T1000 (cell line): ENCODE measurements around the gene PELI2.
"Not testable (repeated sequence)": the region's sequence is repeated elsewhere in the genome, so short reads cannot be mapped to it uniquely, and the experiment has no call there.

Experiments used
- DNase-seq: peaks from one replicate; lab custom pipeline; 2025; ENCODE audit warnings: mixed read lengths; lab: John Stamatoyannopoulos, UW

The PELI2 gene

DNA sequence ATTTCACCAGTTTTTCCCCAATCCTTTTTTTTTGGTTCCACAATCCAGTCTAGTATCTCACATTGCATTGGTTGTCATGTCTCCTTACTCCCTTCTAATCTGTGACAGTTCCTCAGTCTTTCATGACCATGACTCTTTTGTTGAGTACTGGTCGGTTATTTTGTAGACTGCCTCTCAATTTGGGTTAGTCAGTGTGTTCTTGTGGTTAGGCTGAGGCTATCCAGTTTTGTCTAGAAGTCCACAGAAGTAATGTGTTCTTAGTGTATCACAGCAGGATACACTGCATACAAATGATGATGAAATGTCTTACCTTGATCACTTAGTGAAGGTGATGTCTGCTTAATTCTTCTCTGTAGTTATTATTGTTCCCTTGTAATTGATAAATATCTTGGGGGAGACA is 24.8 kb downstream of the PELI2 start:
- no peak for DNase-seq

DNA sequence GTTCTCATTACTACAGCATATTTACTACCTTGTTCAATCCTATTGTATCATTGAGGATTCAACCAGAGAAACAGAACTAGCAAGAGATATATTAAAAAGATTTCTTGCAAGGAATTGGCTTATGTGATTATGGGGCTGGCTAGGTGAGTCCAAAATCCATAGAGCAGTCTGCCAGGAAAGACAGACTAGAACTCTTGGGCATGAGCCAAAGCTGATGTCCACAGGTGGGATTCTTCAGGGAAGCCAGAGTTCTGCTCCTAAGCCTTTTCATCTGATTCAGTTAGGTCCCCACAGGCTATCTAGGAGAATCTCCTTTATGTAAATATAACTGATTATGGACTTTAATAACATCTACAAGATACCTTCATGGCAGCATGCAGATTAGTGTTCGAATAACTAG is 26.0 kb downstream of the PELI2 start:
- DNase-seq, result no peak

DNA sequence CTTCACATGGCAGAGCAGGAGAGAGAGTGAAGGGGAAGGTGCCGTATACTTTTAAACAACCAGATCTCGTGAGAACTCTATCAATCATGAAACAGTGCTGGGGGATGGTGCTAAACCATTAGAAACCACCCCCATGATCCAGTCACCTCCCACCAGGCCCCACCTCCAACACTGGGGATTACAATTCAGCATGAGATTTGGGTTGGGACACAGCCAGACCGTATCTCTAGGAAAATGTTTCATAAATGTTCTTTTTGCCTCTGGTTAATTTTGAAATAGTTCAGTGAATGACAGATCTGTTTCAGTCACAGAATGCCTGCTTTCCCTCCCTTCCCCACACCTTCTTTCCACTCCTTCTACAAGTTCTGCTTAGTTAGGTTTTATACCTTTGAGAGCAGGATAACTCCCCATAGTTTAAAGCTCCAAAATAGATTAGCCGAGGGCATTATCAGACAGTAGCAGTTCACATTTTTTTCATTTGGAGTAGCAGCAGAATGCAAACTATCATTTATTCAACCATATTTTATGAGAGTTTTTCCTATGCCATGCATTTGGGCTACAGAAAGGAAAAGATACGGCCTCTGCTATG is 27.1 kb downstream of the PELI2 start:
- no peak for DNase-seq

DNA sequence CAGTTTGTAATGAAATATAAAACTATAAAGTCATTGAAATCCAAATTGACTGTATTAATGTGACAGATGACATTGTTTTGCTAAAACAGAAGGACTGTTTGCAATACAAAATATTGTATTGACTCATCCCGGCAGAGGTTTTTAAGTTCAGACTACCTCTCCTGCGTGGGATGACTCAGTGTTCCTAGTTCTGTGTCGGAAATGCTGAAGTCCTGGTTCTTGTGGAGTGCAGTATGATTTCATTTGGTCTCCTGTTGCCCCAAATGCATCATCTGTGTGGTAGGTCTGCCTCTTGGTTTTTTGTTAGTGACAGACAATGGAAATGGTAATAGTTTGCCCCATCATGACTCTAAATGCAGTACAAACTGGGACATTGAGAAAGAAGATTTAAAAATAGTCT is 27.8 kb downstream of the PELI2 start:
- no peak for DNase-seq

DNA sequence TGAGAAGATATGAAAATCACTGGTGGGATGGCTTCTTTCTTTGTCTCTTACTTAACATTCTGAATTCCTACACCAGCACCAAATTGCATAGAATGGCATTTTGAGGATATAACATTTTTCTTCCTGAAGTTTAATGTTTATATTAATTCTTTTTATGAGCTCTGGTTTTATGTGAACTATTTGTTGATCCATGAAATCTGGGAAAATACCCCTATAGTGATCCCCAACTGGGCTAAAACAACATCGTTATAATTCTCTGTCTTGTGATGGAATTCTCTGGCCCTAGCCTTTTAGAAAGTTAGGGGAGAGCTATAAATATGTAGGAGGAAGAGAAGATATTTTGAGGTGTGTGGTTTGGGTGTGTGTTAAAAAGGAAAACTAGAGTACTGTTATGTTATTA is 29.2 kb downstream of the PELI2 start:
- DNase-seq, result no peak

DNA sequence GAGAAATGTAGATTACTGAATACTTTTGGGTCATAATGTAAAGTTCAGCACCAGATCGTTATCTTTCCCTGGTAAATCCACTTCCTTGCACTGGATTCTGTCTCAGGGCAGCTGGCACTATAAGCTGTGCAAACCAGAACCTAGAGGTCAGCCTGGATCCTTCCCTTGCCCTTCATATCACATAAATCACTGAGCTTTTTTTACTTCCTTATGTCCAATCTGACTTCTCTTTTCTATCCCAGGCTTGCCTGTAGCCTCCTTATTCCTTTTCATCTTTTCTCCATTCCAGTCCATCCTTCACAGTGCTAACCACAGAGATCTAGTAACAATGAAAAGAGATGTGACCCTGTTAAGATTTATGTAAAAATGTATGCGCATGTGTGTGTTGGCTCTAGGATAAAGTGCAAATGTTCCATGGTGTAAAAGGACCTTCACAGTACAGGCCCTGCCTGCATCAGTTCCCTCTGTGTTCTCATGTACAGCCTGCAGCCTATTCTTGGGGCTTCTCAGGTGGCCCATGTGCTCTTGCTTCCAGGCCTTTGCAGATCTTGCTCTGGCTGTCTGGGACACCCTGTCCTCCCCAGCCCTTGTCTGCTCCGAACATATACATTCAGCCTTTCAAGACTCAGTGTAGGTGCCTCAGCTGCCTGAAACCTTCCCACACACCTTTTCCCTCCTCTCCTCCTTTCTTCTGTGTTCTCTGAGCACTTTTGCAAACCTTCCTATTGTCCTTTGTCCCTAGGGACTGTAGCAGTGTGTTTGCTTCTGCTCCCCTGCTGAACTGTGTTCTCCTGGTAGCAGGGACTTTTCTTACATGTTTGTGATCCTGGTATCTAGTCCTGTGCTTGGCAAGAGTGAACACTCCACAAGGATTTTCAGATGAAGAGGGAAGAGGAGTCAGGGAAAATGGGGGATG is 30.0 kb downstream of the PELI2 start:
- no peak for DNase-seq

DNA sequence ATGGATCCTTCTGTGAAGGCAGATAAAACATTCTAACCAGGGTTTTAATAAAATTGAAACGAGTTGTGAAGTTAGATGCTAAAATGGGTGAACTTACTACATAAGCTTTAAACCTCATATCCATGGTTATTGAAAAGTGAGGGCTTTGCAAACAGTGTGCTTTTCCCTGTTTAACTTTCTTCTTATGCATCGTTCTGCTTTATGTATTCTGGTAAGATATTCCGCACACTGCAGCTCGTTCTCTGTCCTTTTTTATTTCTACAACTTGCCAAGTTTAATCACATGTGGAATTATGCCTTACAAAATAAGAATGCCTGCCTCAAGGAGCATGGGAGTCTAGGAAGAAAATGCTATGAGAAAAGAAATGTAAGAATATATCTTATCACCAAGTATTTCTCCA is 30.9 kb downstream of the PELI2 start:
- no peak for DNase-seq

DNA sequence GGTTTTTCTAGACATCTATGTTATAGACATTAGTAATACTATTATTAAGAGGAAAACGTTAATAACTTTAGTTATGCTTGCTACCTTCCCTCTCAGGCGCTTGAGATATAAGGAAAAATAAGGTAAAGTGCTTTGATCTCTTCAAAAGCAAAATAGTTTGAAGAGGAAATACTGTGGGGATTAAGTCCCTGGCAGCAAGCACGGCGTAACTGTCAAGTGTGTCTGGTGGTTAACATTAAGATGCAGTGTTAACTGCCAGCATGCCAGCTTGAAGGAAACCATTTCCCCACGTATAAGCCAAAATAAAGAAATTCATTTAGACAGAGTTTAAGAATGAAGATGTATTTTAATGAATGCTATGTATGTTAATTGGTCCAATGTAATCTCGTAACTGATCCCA is 31.8 kb downstream of the PELI2 start:
- no peak for DNase-seq

DNA sequence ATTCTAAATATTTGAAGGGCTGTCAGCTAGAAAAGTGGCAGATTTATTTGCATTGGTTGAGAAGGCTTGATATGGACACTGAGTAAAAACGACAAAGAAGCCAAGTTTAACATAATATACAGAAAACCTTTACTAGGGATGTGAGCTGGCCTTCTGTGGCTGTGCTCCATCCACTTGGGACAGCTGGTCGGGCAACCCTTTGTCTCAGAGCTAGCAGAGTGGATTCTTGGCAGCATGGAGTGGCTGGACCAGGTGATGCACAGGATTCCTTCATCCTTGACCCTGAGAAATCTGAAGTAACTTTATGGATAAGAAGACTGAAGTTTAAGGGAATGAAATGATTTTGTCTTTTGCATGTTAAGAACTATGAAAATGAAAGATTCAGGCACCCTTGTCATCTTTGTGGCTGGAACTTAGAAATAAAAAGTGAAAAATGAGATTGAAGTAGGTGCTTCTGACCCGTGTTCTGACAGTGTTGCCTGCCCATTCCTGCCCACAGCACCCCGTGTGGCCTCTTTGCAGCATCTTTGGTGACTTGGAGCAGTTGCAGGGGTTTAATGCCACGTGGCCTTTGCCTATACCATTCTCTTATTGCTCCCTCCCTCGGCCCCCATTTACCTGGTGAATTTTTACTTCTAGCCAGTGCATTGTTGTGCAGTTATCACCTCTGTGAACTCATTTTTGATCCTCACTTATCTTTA is 32.6 kb downstream of the PELI2 start:
- DNase-seq, result no peak

DNA sequence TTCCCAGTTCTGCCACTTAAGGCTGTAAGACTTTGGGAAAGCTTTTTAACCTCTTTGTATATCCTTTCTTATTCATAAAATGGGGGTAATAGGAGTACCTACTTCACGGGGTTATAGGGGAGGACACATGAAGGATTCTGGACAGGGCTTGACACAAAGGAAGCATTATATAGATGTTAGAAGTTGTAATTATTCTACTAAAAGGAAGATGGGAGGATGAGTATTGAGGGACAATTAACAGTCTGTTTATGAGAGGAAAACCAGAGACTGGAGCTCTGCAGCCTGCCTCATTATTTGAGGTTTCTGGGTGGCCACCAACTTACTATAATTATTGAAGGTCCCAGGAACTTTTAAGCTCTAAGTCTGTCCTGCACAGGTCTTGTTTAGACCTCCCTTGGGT is 34.0 kb downstream of the PELI2 start:
- DNase-seq, result no peak

DNA sequence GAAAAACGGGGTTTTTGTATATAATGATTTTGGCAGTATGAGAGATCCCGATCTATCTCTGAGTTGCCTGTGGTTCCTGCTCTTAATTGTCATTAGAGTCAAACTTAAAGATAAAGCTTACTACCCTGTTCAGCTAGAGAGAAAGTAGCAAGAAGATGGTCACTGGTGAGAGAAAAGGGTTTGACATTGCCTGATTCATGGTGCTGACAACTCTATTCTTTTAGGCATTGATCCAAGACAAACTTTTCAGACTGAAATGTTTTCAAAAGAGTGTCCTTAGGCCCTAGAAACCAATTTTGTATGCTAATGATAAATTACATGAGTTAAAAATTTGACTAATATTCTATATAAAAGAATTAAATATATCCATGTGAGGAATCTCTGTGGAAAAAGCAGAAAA is 35.1 kb downstream of the PELI2 start:
- DNase-seq, result no peak

DNA sequence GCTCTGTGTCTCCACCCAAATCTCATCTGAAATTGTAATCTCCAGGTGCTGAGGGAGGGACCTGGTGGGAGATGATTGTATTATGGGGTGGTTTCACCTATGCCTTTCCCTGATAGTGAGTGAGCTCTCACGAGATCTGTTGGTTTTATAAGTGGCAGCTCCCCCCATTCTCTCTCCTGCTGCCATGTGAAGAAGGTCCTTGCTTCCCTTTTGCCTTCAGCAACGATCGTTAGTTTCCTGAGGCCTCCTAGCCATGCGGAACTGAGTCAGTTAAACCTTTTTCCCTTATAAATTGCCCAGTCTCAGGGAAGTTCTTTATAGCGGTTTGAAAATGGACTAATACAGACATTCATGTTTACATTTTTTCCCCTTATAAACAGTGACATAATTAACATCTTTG is 36.1 kb downstream of the PELI2 start:
- no peak for DNase-seq

DNA sequence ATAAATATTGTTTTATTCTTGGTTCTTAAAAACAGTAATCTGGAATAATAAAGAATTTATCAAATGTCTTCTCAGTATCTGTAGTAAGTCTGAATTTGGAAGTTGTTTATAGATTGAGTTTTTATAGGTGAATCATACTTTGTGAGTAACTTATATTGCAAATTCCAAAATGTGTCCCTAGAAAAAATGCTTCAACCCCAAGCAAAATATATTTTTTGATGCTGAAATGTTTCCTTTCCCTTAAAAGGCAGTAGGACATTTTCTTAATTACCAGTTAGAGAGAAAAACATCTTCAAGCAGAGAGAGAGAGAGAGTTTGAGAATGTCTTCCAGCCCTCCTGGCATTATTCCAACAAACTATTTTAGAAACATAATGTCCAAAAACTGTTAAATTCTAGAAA is 37.9 kb downstream of the PELI2 start:
- DNase-seq, result no peak

DNA sequence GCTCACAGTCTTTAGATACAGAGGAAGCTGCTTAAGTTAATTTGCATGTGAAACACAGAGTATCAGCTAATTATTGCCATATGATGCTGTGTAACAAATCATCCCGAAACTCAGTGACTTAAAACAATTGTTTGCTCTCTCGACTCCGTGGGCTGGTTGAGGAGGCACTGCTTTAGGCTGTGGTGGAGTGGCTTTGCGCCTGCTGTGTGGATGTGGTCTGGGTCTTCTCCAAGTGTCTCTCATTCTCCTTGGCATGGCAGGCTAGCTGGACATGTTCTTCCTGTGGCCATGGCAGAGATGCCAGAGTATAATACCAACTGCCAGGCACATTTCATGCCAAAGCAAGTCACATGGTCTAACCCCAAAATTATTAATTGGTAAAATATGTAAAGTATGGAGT is 40.9 kb downstream of the PELI2 start:
- DNase-seq, result no peak

DNA sequence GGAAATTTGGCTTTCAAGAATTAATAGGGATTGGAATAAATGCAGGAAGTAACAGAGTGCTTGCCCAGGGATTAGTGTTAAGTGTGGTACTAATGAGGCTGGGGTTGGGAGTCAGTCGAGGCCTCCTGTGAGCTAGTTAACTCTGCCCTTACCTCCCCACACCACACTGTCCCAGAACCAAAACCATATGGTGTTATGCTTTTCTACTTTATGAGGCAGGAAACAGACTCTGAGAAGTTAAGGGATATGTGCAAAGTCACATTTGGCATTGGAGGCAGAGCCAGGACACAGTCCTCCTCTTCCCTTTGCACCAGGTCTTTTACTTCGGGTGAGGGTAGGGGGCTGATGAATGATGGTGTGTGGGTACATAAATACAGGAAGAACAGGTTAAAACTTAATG is 41.9 kb downstream of the PELI2 start:
- no peak for DNase-seq

DNA sequence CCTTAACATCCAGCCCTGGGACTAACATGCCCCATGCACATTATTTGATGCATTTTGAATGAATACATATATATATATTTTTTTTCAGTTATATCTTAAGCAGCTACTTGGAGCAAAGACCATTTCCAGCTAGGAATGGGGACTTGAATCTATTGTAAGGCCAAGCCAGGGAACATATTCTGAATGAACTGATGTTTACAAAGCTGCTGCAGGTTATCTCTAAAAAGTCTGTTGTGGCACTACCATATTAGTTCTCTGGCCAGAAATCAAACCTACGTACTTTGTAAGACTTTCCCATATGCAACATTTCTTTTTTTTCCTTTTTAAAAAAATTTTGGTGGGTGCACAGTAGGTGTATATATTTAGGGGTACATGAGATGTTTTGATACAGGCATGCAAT is 43.4 kb downstream of the PELI2 start:
- DNase-seq, result no peak

DNA sequence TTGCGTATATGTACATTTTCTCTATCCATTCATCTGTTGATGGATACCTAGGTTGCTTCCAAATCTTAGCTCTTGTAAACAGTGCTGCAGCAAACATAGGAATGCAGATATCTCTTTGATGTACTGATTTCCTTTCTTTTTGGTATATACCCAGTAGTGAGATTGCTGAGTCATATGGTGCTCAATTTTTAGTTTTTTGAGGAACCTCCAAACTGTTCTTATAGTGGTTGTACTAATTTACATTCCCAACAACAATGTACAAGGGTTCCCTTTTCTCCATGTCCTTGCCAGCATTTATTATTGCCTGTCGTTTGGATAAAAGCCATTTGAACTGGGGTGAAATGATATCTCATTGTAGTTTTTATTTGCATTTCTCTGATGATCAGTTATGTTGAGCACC is 44.3 kb downstream of the PELI2 start:
- DNase-seq, result no peak

DNA sequence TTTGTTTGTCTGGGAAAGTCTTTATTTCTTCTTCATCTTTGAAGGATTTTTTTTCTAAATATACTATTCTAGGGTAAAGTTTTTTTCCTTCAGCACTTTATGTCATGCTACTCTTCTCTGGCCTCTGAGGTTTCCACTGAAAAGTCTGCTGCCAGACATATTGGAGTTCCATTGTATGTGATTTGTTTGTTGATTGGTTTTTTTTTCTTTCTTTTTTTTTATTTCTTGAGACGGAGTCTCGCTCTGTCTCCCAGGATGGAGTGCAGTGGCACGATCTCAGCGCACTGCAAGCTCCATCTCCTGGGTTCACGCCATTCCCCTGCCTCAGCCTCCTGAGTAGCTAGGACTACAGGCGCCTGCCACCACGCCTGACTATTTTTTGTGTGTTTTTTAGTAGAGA is 48.4 kb downstream of the PELI2 start:
- not testable (repeated sequence) for DNase-seq

DNA sequence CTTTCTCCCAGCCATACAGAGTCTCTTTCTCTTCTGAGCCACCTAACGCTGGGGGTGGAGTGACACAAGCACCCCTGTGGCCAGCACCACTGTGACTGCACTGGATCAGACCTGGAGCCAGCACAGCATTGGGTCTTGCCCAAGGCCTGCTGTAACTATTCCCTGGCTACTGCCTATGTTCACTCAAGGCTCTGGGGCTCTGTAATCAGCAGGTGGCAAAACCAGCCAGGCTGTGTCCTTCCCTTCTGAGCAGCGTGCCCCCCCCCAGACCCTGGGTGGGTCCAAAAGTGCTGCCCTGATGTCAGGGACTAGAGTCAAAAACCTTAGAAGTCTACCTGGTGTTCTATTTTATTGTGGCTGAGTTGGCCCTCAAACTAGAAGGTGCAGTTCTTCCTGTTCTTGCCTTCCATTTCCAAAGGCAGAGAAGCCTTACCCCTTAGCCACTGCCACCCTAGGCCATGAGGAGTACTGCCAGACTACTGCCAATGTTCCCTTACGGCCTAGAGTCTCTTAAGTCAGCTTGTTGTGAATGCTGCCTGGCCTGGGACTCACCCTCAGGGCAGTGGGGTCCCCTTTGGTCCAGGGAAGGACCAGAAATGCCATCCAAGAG is 49.9 kb downstream of the PELI2 start:
- DNase-seq, result no peak

DNA sequence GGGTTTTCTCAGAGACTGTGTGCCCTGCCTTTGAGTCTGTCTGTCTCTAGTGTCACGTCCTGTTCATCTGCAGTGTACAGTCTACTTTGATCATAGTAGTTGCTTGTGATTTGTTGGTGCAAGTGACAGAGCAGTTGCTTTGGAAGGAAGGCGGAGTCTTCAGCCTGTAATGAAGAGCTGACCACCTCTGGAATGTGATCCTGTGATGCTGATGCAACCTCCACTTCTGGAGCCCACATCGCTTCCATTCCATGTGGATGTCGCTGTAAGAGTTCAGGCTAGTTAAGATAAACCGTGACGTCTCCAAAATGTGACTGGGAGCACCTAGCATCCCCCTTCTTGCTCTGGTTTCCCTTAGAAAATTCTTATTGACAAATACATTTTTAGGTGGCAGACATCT is 51.8 kb downstream of the PELI2 start:
- DNase-seq, result no peak

DNA sequence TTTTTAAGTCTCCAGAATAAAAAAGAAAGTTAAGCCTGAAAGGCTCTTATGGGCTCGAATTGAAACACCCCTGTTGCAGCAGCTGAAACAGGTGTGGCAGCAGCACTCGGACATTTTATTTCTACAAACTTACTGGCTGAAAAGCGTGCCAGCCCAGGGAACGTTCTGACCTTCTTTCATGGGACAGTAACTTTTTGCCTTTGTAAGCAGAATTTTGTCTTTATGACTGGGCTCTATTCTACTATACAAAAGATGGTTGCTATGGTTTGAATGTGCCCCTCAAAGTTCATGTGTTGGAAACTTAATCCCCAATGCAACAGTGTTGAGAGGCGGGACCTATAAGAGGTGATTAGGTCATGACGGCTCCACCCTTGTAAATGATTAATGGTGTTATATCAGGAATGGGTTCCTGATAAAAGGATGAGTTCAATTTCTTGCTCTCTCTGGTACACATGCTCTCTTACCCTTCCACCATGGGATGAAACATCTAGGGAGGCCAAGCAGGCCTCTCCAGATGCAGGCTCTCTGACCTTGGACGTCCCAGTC is 52.7 kb downstream of the PELI2 start:
- DNase-seq, result no peak

DNA sequence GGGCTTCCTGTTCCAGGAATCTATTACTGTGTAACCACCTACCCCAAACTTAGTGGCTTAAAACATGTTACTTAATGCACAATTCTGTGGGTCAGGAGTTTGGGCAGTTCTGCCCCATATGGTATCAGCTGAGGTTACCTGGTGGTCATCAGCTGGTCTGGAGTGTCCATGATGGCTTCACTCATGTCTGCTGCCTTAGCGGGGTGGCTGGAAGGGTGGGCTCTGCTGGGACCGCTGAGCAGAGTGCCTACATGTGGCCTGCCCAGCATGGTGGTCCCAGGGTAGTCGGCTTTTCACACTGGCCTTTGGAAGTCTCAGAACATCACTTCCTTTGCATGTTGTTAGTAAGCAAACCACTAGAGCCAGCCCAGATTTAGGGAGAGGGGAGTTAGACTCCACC is 53.9 kb downstream of the PELI2 start:
- no peak for DNase-seq
